OCI-LY1 (cell line): ENCODE measurements around the gene LRP2.

Source experiments
- H2AFZ ChIP-seq: fragments of 200-600 bp; sonication (generic), shearing (Covaris generic); 2 replicates; pipeline ENCODE4 v1.6.0; 2014; ENCODE audit warnings: antibody characterized with exemption, mild to moderate bottlenecking, low read length
- H3F3A ChIP-seq: fragments of 200-600 bp; sonication (generic), shearing (Covaris generic); 2 replicates; pipeline ENCODE4 v1.6.0; 2014; ENCODE audit warnings: mild to moderate bottlenecking, antibody characterized with exemption, low read length, moderate library complexity; ENCODE audit not compliant: insufficient read depth
- H3K27ac ChIP-seq: fragments of 200-600 bp; sonication (generic); 2 replicates; pipeline ENCODE4 v1.5.1; 2014; ENCODE audit warnings: low read length, mixed run types, mild to moderate bottlenecking, low read depth; ENCODE audit not compliant: poor library complexity, severe bottlenecking
- H3K27me3 ChIP-seq: fragments of 200-600 bp; sonication (generic); 2 replicates; pipeline ENCODE4 v1.6.0; 2014; ENCODE audit warnings: antibody characterized with exemption, mild to moderate bottlenecking, low read length, moderate library complexity; ENCODE audit not compliant: insufficient read depth
- H3K36me3 ChIP-seq: fragments of 200-600 bp; sonication (generic); 2 replicates; pipeline ENCODE4 v1.6.1; 2014; ENCODE audit warnings: mild to moderate bottlenecking, antibody characterized with exemption, low read length, moderate library complexity, mixed read lengths; ENCODE audit not compliant: insufficient read depth
- H3K4me1 ChIP-seq: fragments of 200-600 bp; sonication (generic); 2 replicates; pipeline ENCODE4 v1.5.1; 2014; ENCODE audit warnings: mild to moderate bottlenecking, low read length, moderate library complexity; ENCODE audit not compliant: insufficient read depth, severe bottlenecking
- H3K4me2 ChIP-seq: fragments of 200-600 bp; sonication (generic), shearing (Covaris generic); 2 replicates; pipeline ENCODE4 v1.6.1; 2014; ENCODE audit warnings: low read length
- H3K4me3 ChIP-seq: fragments of 200-600 bp; sonication (generic); 2 replicates; pipeline ENCODE4 v1.5.1; 2014; ENCODE audit warnings: low read length, low read depth, mild to moderate bottlenecking, mixed read lengths; ENCODE audit not compliant: poor library complexity, severe bottlenecking
- H3K79me2 ChIP-seq: fragments of 200-600 bp; shearing (Covaris generic); 2 replicates; pipeline ENCODE4 v1.6.1; 2016; ENCODE audit warnings: mixed run types, low read length, mixed read lengths; ENCODE audit not compliant: insufficient read depth
- H3K9ac ChIP-seq: fragments of 200-600 bp; sonication (generic), shearing (Covaris generic); 2 replicates; pipeline ENCODE4 v1.6.1; 2014; ENCODE audit warnings: mild to moderate bottlenecking, low read length, mixed read lengths
- H3K9me2 ChIP-seq: fragments of 200-600 bp; sonication (generic), shearing (Covaris generic); 2 replicates; pipeline ENCODE4 v1.6.1; 2014; ENCODE audit warnings: low read depth, mild to moderate bottlenecking, low read length, mixed read lengths
- H3K9me3 ChIP-seq: fragments of 200-600 bp; shearing (Covaris generic); 2 replicates; pipeline ENCODE4 v1.6.1; 2014; ENCODE audit warnings: low read length, mixed read lengths
- H4K20me1 ChIP-seq: fragments of 200-600 bp; sonication (generic), shearing (Covaris generic); 2 replicates; pipeline ENCODE4 v1.6.0; 2016; ENCODE audit warnings: mild to moderate bottlenecking, low read length; ENCODE audit not compliant: insufficient read depth
- CTCF ChIP-seq: fragments of 200-600 bp; sonication (generic), shearing (Covaris generic); IDR thresholded peaks from 2 replicates; pipeline ENCODE4 v1.5.1; 2017; ENCODE audit warnings: mild to moderate bottlenecking, antibody characterized with exemption, low read length, moderate library complexity, mixed read lengths
- EZH2 ChIP-seq: fragments of 200-600 bp; sonication (generic), shearing (Covaris generic); IDR thresholded peaks from 2 replicates; pipeline ENCODE4 v1.8.0; 2017; ENCODE audit warnings: borderline replicate concordance, mixed run types, mild to moderate bottlenecking, antibody characterized with exemption, low read length, moderate library complexity, mixed read lengths

LRP2 gene

DNA sequence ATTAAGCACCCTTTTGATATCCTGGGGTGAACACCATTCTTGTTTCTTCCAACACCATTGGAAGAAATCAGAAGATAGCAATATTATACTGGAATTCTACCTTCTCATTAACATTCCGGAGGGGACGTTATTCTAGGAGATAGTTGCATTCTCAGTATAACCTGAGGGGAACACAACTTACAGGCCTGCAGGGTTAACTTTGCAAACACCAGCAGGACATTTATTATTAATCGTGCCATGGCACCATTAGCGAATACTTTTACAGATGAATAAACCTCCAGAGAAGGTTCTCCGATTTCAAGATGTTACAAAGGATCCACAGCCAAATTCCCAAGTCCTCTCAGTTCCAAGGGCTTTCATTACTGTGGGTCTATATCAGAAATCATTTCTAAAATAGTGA lies 184.0 kb downstream of the LRP2 start:
- Histone ChIP-seq H3K27me3 (no peaks in the 10 kb centered on the region), H3K4me1 (no peaks in the 10 kb centered on the region), H3K27ac (no peak overlapping the region), H3K79me2 (no peaks in the 10 kb centered on the region), H2AFZ (no peak overlapping the region), H3K9me3 (no peaks in the 10 kb centered on the region), H3K9me2 (no peaks in the 10 kb centered on the region), H3K36me3 (no peaks in the 10 kb centered on the region), H3F3A (no peaks in the 10 kb centered on the region), H4K20me1 (no peaks in the 10 kb centered on the region), H3K9ac (no peak overlapping the region), H3K4me3 (no peak overlapping the region), H3K4me2 (no peak overlapping the region)
- TF ChIP-seq CTCF = no peak
- no peak for TF ChIP-seq EZH2

- Histone ChIP-seq H3K27me3 (no peaks in the 10 kb centered on the region), H3K79me2 (no peaks in the 10 kb centered on the region), H3K4me1 (no peaks in the 10 kb centered on the region), H2AFZ (no peak overlapping the region), H3K9ac (no peak overlapping the region), H3K9me2 (no peaks in the 10 kb centered on the region), H3K4me3 (no peak overlapping the region), H3K36me3 (no peaks in the 10 kb centered on the region), H3K4me2 (no peak overlapping the region), H4K20me1 (no peaks in the 10 kb centered on the region), H3K9me3 (no peaks in the 10 kb centered on the region), H3F3A (no peaks in the 10 kb centered on the region), H3K27ac (no peak overlapping the region)
- TF ChIP-seq EZH2 (no peak), CTCF (no peak)
Observed at GRCh38 chr2:169175112-169175511, 187.2 kb downstream of the LRP2 start.

- no peak overlapping the region for H3K27ac ChIP-seq
- no peaks in the 10 kb centered on the region for H3K36me3 ChIP-seq
- H2AFZ ChIP-seq = no peak overlapping the region
- H3K4me2 ChIP-seq = no peak overlapping the region
- H3K9ac ChIP-seq = no peak overlapping the region
- no peaks in the 10 kb centered on the region for H3K9me3 ChIP-seq
- no peak for TF ChIP-seq EZH2
- H3K27me3 ChIP-seq = no peaks in the 10 kb centered on the region
- H4K20me1 ChIP-seq = no peaks in the 10 kb centered on the region
- H3K4me1 ChIP-seq = no peaks in the 10 kb centered on the region
- no peak overlapping the region for H3K4me3 ChIP-seq
- no peaks in the 10 kb centered on the region for H3K9me2 ChIP-seq
- H3K79me2 ChIP-seq = no peaks in the 10 kb centered on the region
- H3F3A ChIP-seq = no peaks in the 10 kb centered on the region
Observed at GRCh38 chr2:169173876-169174275, 188.5 kb downstream of the LRP2 start.

DNA sequence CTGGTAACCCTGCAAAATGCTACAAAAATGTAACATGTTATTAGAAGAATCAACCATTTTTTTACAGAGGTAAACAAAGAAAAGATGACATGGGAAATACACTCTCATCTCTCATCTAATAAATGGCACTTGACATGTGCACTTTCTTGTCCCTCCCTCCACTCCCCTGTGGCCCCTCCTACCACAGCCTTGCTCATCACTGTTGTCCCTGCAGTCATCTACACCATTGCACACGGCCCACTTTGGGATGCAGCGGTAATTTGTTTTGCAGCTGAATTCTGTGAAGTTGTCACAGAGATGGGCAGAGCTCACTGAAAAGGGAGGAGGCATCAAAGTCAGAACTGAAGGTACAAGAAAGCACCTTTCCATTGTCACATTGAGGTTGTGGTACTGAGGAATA lies 189.4 kb downstream of the LRP2 start:
- Histone ChIP-seq H4K20me1 (no peaks in the 10 kb centered on the region), H3K9me2 (no peaks in the 10 kb centered on the region), H3K4me3 (no peak overlapping the region), H3K27me3 (no peaks in the 10 kb centered on the region), H3K9me3 (no peaks in the 10 kb centered on the region), H3F3A (no peaks in the 10 kb centered on the region), H3K9ac (no peak overlapping the region), H2AFZ (no peak overlapping the region), H3K36me3 (no peaks in the 10 kb centered on the region), H3K79me2 (no peaks in the 10 kb centered on the region), H3K4me1 (no peaks in the 10 kb centered on the region), H3K4me2 (no peak overlapping the region), H3K27ac (no peak overlapping the region)
- TF ChIP-seq CTCF = no peak
- TF ChIP-seq EZH2 = no peak
